Activated CD4-positive, alpha-beta T cell treated with anti-CD3 and anti-CD28 coated beads, Interleukin-2, amount 50 U/mL, for 24 hours (primary cell): ENCODE measurements around the gene BCKDHB.
"Not testable (repeated sequence)": the region's sequence is repeated elsewhere in the genome, so short reads cannot be mapped to it uniquely, and the experiment has no call there.

Experiments
- DNase-seq, 2 donors: peaks; one replicate each; pipeline ENCODE4 v3.0.0-alpha.2; 2020; ENCODE audit warnings: low read depth in 1 of 2, low spot score in 1 of 2

BCKDHB gene

GRCh38 chr6:80205404-80205803, 98.9 kb downstream of the BCKDHB start:
- no peak for DNase-seq

DNA sequence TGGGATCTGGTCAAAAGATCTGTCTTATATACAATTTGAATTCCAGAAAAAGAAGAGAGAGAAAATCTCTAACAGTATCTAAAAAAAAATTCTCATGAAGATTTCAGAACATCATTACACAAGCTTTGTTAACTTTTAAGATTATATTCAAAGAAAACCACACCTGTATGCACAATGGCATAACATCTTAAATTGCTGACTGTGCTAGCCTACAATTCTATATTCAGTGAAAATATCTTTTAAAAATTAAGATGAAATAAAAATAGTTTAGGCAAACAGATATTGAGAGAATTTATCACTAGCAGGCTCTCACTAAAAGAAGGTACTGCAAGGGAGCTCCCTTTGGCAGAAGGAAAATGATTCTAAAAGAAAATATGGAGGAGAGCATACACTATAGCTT, 100.3 kb downstream of the BCKDHB start:
- DNase-seq = no peak

GRCh38 chr6:80209430-80209829, 103.0 kb downstream of the BCKDHB start:
- DNase-seq = no peak

- no peak for DNase-seq
These were observed 104.1 kb downstream of the BCKDHB start for GRCh38 chr6:80210618-80211017.

DNA sequence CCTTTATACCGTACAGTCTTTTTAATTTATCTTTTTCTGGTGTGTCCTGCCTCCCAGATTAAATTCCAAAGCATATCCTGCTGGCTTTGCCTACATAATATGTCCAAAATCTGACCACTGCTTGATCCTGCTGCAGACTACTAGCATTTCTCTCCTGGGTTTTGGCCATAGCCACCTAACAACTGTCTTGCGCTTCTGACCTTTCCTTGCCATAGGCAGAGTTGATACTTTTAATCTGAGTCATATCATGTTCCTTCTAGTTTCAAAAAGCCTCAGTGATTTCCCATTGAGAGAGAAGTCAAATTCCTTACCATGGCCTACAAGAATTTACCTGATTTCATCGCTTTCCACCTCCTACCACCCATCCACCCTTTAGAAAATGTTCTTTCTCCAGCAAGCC, 104.8 kb downstream of the BCKDHB start:
- DNase-seq = no peak

- not testable (repeated sequence) for DNase-seq
These were observed 105.4 kb downstream of the BCKDHB start for GRCh38 chr6:80211890-80212289.

DNA sequence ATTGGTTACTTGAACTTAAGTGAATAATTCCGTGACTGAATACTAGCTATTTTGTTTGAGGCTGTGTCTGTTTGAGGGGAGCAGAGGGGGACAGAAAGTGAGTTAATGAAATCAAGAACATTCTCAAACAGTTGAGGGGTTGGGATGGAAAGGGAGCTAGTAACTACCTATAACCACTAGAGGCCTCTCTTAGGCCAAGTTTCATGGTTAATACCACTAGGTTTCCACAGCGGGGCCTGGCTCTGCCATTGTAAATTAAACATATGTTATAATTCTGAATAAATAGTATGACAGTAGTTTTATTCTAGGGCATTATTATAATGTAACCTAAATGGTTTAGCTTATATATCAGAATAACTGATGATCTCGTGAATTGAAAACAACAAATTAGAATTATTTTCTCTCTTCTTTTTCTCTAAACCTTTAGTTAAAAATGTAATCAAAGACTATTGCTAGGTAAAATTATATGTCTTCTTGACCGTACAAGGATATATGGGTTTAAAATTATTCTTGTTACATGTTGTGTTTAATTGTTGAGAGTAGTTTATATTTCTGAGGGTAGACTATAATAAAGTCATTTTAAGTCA, 108.1 kb downstream of the BCKDHB start:
- DNase-seq = peak in 1 of 2 donors; percentile 19

- no peak for DNase-seq
These were observed 108.6 kb downstream of the BCKDHB start for GRCh38 chr6:80215063-80215462.

DNA sequence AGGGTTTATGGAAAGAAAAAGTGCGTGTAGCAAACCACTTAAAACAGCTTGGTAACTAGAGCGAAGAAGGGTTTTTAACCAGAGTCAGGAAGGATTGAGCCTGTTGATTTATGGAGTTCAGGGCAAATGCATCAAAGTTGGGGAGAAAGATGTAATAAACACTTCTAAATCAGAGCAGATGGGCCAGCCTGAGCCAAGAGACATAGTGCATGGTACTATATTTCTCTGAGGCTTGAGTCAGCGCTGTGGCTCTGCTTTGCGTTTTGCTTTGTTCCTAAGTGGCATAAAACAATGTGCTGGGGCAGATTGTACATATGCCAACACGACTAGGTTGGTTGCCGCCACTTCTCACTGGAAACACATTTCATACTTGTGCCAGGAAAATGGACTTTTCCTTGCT, 111.3 kb downstream of the BCKDHB start:
- no peak for DNase-seq

GRCh38 chr6:80223743-80224212, 117.3 kb downstream of the BCKDHB start:
- no peak for DNase-seq

DNA sequence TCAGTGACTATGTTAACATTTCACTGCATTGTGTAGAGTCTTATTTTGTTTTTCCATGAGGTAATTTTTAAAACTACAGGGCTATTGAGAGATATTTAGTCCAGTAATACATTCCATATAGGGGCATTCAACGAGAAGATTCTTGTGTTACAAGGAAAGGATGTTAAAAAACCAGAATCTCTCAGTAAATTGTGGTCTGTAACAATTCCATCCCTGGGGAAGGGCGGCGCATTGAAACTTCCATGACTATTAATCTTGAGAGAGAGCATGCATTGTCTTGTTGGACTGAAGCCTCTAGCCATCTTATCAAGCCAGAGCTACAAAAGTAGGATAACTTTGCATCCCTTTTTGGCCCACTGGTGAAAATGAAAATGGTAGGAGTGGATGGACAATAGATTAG, 119.7 kb downstream of the BCKDHB start:
- DNase-seq = no peak

DNA sequence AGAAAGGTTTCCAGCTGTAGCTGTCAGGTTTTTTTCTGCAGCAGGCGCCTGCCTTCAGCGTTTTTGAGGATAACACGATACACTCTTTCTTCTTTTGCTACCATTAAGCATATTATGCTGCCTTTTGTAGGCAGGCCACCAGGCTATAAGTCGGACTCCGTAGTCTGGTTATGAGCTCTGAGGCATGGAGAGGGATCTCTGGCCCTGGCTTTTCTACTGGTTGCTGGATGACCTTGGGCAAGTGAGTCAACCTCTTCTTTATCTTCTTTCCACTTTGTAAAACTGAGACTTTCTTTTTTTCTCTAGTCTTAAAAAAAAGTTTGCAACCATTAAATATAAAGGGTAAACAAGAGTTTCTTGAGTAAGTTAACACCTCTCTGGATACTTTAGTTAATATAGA, 120.2 kb downstream of the BCKDHB start:
- no peak for DNase-seq

DNA sequence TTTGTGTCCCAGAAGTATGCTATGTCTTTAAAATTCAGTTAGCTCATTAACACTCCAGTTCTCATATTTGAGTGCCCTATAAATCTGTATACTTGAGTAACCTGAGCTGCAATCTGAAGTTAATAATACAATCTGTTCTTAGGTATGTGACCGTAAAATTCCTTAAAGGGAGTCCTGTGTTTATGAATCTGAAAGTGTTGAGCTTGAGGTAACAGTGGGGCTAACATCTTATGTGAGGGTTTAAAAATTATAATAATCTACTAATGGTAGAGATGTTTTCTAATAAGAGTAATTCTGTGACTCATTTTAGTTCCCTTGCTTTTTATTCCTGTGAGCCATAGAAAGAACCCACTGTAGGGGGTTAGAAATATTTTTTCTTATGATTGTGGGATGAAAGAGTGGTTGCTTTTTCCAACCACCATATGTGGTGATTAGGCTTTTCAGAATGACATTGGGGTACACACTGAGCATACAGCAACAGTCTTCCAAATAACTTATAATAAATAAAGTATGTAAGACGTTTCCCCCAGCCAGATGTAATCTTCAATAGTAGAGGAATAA, 121.2 kb downstream of the BCKDHB start:
- no peak for DNase-seq

GRCh38 chr6:80233262-80233661, 126.8 kb downstream of the BCKDHB start:
- no peak for DNase-seq

DNA sequence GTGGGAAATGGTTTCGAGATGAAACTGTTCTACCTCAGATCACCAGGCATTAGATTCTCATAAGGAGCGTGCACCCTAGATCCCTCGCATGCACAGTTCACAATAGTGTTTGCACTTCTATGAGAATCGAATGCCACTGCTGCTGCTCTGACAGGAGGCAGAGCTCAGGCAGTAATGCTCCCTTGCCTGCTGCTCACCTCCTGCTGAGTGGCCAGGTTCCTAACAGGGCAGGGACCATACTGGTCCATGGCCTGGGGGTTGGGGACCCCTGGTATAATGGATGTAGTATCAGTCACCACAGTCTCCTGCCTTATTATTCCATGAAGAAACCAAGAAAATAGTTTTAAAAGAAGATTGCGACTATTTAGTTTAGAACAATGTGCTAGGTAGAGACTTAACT, 127.5 kb downstream of the BCKDHB start:
- no peak for DNase-seq

DNA sequence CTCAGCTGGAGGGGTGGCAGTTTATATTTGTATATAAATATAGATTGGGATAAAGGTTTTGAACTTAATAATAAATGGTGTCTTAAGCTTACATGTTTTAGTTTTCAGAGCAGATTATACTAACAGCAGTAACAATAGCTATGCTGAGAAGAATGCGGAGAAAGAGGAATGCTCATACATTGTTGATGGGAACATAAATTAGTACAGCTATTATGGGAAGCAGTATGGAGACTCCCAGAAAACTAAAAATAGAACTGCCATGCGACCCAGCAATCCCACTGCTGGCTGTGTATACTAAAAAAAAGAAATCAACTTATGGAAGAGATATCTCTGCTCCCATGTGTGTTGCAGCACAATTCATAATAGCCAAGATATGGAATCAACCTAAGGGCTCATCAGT, 127.9 kb downstream of the BCKDHB start:
- DNase-seq = no peak

DNA sequence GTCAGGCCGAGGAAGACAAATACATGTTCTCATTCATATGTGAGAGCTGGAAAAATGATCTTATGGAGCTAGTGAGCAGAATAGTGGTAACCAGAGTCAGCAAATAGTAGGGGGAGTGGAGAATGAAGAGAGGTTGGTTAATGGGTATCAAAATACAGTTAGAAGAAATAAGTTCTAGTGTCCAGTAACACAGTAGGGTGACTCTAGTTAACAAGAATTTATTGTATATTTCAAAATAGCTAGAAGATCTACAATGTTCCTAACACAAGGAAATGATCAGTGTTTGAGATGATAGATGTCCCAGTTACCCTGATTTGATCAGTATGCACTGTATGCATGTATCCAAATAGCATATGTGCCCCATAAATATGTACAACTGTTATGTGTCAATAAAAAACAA, 128.4 kb downstream of the BCKDHB start:
- DNase-seq = no peak

DNA sequence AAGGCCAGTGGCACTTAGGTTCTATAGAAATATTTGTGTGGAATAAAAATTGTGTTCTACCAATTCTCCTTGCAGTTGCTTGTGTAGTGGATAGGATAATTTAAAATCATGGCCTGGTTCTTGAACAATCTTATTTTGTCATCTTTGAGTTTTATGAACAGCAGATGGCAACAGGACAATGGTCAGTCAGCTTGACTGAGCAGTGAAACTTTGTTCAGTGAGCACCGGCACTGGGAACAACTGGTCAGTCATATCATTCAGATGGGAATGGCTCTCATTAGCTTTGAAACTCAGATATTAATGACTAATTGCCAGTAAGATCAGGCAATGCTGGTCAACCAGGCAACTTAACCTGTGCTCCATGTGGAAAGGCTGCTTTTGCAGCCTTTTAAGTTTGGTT, 129.2 kb downstream of the BCKDHB start:
- no peak for DNase-seq

DNA sequence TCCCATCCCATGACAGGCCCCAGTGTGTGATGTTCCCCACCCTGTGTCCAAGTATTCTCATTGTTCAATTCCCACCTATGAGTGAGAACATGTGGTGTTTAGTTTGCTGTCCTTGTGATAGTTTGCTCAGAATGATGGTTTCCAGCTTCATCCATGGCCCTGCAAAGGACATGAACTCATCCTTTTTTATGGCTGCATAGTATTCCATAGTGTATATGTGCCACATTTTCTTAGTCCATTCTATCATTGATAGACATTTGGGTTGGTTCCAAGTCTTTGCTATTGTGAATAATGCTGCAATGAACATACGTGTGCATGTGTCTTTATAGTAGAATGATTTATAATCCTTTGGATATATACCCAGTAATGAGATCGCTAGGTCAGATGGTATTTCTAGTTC, 132.3 kb downstream of the BCKDHB start:
- DNase-seq = not testable (repeated sequence)

DNA sequence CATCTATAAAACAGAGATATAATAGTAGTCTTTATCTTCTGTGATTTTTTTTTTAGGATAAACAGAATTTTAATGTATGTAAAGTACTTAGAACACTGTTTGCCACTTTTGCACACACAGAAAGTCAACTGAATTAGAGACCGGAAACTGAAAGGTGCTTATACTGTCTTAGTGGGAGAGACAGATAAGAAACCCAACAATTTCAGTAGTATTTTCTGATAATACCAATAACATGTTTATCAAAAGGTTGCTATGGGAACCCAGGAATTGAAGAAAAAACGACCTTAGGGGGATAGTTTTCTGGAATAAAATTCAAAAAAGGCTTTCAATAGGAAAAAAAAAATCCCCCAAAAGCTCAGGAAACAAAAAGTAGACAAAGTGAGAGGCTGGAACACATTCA, 138.6 kb downstream of the BCKDHB start:
- DNase-seq = no peak

- no peak for DNase-seq
These were observed 143.4 kb downstream of the BCKDHB start for GRCh38 chr6:80249897-80250296.

DNA sequence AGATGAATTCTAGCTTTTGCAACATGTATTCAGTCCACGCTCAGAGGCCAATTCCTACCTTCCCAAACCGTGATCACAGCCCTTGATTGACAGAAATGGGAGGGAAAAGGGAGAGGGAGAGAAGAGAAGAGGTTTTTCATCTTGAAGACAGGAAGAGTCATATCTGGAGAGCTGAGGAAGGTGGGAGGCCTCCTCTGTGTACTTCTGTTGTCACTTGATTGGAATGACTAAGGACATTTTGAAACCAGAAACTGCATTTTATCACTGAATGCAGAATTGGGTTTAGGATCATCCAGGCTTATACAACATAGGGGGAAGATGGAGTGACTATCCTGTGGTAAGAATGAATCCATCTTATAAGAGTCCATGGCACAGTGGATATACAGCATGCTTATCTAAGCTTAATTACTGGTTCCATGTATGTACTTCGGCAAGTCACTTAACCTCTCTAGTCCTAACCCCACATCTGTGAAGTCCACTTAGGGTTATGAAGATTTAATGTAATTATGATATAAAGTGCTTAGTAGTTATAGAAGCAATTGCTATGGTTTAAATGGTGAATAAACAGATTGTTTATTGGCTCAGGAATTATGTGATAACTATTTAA, 144.0 kb downstream of the BCKDHB start:
- no peak for DNase-seq

DNA sequence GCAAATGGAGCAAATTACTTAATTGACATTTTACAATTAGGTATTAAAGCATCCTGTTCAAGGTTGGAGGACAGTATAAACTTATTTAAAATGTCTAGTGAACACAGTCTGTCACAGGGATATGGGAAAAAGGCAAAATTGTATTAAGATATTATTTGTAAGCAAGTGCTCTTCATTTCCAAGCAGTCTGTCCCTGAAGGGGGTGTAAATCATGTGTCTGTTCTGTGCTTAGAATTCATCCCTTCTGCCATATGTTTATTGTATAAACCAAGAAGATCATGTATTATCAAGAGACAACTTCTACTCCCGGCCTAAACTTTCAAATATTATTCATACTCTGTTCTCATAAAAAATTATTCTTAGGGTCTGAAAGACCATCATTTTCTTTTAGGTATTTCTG, 144.8 kb downstream of the BCKDHB start:
- no peak for DNase-seq
